Suppressor macrophage (primary cell): ENCODE data around the gene KBTBD6.
A peak's percentile ranks its signal among the peaks of the same experiment; 100 is the strongest.
"Not testable (repeated sequence)": the region's sequence is repeated elsewhere in the genome, so short reads cannot be mapped to it uniquely, and the experiment has no call there.

Experiments used
- DNase-seq, 4 experiments: peaks; one replicate each; pipeline ENCODE4 v3.0.0-alpha.2; 2020 to 2022
- total RNA-seq, 17 experiments: gene quantifications; one replicate each; lab custom pipeline; 2026; ENCODE audit warnings: mixed read lengths in 6 of 17, inconsistent platforms in 3 of 17; lab: John Stamatoyannopoulos, UW

KBTBD6 gene, protein sequence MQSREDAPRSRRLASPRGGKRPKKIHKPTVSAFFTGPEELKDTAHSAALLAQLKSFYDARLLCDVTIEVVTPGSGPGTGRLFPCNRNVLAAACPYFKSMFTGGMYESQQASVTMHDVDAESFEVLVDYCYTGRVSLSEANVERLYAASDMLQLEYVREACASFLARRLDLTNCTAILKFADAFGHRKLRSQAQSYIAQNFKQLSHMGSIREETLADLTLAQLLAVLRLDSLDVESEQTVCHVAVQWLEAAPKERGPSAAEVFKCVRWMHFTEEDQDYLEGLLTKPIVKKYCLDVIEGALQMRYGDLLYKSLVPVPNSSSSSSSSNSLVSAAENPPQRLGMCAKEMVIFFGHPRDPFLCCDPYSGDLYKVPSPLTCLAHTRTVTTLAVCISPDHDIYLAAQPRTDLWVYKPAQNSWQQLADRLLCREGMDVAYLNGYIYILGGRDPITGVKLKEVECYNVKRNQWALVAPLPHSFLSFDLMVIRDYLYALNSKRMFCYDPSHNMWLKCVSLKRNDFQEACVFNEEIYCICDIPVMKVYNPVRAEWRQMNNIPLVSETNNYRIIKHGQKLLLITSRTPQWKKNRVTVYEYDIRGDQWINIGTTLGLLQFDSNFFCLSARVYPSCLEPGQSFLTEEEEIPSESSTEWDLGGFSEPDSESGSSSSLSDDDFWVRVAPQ
- total RNA-seq: 0.14 to 8.1 (median 4.8) reads per million in 17 experiments

DNA sequence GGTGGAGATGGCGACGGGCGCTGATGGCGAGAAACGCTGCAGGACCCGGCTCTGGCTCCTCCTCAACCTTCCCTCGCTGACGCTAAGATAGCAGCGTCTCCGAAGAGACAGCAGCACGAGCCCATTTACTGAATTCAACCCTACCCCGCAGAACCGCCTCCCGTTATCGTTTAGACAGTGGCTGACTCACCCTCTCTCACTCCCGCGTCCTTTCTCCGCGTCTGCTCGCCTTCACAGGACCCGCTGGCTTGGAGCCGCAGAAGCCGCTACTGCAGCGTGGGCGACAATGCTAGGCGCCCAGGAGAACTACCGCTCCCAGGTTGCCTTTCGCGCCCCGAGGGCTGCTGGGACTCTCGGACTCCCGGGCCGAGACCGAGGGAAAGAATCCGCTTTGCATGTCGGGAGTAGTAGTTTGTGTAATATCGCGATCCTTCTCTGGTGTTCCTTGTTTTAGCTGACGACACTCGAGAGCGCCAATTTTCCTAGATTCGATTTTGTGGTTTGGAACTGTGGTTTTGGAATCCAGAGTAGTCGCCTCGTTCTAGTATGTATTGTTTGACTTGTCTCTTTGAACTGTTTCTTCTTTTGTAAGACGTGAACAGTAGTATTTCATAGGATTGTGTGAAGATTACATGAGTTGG is at the start of gene KBTBD6:
KBTBD6 (minus strand) TSS at position 291 of the 641 bp plus-strand sequence. CDS start 291 bp downstream, outside the sequence.
- DNase-seq: peak; percentile 98 to 99 (median 98)

DNA sequence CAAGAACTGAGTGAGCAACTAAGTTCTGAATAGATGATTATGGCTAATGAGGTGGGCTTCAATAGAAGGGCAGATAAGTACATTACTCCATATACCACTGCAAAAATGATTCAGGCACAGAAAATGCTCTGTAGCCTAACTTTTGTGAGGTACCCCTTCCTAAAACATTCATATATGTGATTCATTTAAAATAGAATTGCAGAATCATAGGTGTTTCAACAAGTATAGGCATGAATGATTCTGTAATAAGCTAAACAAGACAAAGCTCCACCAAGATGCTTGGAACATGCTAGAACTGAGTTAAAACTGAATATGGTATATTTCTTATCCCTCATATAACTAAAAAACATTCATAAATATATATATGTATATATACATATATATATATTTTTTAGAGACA is 49.6 kb upstream of the KBTBD6 start:
- DNase-seq: no peak

DNA sequence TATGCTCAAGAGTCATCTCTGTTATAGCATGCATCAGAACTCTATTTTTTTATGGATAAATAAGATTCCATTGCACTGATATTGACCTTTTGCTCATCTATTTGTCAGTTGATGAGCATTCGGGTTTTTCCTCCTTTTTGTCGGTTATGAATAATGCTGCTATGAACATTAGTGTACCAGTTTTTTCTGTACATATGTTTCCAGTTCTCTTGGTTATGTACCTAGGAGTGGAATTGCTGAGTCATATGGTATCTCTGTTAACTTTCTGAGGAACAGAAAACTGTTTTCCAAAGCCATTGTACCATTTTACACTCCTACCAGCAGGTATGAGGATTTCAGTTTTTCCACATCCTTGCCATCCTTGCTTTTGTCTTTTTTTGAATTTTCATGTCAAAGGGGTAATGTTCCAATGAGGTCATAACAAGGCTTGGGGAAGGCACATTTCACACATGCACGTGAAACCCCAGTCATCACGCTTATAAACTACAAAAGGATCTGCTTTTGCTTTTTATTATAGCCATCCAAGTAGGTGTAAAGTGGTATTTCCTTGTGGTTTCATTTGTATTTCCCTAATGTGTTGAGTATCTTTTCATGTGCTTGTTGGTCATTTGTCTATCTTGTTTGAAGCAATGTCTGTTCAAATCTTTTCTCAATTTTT is 47.1 kb upstream of the KBTBD6 start:
- no peak for DNase-seq

DNA sequence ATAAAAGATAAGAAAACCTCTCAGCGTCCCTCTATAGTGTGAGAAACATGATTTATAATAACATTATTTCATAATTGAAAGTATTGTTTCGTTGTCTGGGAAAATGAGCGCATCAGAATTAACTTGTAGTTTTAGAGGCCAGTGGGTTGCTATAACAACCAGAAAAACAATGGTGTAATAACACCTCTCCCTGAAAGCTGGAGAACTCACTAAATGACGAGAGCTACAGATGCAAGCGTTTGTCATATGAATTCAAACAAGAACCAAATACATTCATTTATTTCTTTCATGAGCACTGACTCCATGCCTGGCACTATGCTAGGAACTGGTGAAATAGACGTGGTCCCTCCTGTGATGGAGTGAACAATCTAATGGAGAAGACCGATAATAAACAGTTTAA is 45.4 kb upstream of the KBTBD6 start:
- peak in 2 of 4 experiments; percentile 25 to 59 for DNase-seq

DNA sequence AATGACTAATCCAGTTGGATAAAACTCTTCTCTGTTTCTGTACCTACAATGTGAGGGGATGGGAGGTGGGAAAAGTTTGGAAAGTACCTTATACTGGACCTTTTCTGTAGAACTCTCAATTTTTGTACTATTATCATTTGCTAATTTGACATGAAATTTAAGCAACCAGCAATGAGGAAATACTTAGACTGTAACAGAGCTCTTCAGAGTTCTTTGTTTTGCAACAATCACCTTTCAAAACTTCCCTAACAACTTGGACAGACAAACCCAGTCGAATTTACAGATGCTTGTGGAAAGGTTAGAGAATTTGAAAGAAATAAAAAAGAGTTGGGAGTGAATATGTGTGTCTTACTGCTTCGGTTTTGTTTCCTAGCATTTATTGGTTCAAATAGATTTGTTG is 45.0 kb upstream of the KBTBD6 start:
- peak in 3 of 4 experiments; percentile 25 to 73 (median 69) for DNase-seq

DNA sequence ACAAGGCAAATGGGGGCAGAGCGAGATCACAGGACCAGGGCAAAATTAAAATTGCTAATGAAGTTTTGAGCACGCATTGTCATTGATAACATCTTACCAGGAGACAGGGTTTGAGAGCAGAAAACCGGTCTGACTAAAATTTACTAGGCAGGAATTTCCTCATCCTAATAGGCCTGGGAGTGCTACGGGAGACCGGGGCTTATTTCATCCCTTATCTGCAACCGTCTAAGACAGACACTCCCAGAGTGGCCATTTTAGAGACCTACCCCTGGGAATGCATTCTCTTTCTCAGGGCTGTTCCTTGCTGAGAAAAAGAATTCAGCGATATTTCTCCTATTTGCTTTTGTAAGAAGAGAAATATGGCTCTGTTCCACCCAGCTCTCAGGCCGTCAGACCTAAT is 43.0 kb upstream of the KBTBD6 start:
- DNase-seq: not testable (repeated sequence)

DNA sequence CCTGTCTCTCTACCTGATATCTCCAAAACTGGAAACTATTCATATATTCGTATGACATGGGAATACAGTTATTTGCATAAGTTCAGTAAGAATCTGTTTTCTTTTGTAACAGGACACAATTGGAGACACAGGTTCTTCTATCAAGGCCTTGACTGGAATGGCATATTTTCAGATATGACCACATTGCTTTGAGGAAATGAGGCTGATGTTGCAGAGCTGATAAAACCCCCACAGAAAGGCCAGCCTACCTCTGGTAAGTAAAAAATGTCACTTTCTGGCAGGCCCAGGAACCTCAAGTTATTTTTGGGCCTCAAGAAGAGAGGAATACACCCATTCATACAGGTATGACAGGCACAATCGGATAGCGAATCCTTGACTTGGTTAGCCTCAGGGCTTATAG is 29.5 kb upstream of the KBTBD6 start:
- DNase-seq: no peak

DNA sequence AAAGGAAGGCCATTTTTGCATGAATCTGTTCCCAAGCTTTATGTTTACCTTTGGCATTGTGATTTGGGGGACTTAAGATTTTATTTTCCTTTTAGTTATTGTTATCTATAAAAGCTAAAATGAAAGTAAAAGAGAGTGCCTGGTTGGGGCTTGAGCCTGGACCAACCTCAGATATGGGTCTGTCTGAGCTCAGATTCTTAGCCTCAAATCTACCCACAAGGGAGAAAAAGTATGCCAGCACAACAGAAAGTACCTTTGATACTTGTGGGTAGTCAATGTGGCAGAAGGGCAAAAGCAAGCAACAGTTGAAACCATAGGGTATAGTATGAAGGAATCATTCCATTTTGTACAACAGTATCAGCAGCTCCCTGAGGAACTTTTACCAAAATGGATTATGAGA is 26.6 kb upstream of the KBTBD6 start:
- no peak for DNase-seq

DNA sequence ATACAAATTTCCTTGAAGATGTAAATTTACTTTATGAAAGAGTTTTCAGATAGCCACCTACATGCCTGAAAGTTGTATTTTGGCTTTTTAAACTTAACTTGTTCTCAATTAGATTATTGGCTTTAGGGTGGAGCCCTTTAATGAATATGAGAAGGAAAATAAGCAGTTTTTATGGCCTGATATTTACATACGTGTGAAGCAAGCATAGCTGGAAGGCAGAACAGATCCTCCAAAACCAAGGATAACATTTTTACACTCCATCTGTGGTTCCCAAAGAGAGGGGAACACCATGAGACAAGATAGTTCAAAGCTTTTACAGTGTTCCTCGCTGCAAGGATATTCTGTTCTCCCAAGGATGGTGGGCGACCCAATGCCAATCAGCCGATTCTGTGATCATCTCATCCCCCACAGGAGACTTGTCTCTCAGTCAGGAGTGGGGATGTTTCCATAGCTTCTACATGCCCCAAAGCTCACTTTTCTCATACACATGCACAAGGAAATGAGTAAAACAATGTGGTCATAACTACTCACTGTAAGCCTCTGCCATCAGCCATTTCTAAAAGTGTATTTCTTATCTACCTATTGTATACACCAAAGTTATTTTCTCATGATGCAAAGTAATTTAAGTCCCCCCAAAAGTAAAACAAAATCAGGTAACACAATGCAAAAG is 24.6 kb upstream of the KBTBD6 start:
- DNase-seq: no peak

DNA sequence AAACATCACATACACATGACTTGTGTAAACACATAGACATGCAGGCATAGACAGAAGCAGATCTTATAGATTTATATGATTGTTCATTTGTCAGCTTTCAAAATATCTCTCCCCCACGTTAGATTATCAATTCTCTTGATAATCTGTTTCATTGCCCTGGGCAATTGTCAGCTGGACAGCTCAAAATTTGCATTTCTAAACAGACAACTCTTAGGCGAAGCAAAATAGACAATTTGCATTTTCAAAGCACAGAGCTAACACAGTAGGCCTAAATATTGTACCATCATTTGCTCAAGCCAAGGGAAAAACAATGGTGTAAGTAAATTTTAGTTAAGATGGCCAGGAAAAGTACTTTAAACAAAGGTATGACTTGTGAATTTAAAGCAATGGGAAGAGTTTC is 24.0 kb upstream of the KBTBD6 start:
- DNase-seq: no peak

DNA sequence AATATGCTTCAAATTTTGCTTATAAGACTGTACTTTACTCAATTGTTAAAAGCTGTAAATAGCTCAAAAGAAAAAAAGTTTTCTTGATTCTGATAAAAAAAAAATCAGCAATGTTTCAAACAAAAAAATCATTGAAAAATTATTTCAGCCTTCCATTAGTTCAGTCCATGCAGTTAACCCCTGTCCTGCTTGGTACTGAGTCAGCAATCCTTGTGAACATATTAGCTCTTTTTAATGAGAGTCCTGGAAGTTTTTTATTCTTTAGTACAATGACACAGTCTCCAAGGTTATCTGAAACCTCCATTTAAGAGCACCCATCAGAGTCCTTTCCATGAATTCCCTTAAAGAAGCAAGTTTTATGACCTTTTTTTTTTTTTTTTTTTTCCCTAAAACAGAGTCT is 21.4 kb upstream of the KBTBD6 start:
- no peak for DNase-seq

DNA sequence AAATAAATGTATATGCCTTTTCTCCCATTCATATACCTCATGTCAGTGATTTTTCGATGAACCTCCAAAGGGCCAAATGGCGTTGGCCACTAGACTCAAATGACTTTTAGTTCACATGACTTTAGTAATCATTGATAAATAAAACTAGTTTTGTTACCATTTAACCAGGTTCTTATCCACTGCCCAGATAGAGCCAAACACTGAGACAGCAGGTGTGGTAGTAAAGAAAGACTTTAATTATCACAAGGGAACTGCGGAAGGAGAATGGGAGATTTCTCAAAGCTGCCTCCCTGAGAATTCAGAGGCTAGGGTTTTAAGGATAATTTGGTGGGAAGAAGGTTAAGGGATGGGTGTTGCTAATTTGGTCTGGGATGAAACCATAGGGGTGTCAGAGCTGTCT is 19.4 kb upstream of the KBTBD6 start:
- no peak for DNase-seq

DNA sequence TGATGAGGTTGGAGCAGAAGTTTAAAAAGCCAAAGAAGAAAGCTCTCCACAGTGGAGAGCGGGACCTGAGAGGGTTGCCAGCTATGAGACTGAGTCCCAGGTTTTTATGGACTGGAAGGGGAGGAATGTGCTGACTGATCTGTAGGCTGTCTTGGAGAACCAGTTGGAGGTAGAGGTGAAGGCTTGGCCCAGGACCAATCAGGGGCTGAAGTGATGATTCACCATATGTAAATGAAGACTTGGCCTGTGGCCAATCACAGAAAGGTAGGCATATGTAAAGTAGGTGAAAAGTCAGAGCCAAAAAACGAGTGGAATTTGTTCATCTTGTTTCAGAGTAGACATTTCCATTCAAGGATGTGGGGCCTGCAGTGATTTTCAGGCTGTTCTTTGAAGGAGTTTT is 17.5 kb upstream of the KBTBD6 start:
- DNase-seq: no peak

DNA sequence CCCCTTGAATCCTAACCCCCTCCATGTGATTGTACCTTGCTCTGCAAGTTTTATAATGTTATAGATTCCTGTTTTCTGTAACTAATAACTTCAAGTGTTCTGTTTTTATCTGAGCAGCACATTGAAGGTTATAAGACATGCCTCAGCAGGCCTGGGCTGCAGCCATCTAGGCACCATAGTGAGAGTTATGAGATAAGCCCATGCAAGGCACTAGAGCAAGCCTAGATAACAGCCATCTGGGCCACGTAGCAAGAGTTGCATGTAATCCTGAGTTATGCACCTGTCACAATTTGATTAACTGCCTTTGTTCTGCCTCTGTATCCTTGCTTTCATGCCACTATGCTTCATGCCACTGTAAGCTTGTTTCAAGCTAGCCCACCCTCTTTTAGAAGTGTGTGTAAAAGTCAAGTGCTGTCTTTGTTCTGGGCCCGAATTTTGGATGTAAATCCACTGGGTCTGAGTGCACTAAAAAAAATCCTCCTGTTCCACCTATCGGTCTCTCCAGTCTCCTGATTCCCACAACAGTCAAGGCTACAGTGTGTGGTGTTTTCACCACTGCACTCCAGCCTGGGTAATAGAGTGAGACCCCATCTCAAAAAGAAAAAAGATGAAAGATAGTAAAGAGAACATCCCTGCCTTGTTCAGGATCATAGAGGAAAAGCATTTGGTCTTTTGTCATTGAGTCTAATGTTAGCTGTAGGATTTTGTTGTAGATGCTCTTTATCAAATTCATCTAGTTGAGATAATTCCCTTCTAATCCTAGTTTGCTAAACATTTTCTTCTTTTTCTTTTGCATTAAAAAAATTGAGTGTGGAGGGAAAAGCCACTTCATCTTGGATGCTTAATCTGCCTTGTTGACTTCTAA is 16.0 kb upstream of the KBTBD6 start:
- no peak for DNase-seq

DNA sequence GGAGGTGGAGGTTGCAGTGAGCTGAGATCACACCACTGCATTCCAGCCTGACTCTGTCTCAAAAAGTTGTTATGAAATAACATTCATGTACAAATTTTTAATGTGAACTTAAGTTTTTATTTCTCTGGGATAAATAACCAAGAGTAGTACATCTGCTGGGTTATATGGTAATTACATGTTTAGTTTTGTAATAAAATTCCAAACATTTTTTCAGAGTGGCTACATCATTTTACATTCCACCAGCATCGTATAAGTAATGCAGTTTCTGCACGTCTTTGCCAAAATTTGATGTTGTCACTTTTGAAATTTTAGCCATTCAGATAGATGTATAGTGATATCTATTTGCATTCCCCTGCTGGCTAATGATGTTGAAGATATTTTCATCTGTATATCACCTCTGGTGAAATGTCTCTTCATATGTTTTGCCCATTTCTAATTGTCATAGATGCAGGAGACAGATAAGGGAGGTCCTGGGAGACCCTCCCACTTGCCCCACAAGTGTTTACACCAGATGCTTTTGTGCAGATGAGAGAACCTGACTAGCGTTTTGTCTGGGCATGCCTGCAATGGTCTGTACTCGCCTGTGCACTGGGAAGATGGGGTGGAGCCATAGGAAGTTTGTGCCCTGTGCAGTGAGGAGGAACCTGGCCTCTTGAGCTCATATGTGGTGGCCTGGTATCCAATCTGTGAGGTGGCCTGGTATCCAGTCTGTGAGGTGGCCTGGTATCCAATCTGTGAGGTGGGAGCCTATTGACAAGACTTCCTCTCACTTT is 12.7 kb upstream of the KBTBD6 start:
- DNase-seq: no peak

DNA sequence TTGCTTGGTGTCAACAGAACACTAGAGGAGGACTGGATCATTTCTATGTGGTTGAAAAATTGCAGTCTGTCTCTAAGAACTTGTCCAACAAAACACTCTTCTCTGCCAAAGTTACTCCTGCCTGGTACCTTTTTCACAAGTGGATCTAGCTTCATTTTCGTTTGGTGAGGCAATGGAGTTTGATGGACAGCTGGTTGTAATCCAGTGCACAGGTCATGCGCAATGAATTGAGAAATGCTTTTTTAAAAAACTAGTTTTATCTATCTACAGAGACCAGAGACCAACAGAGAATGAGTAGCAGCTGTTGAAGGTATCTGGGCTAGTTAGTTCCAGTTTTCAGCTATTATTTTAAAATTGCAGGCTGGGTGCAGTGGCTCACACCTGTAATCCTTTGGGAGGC is 12.0 kb upstream of the KBTBD6 start:
- no peak for DNase-seq

DNA sequence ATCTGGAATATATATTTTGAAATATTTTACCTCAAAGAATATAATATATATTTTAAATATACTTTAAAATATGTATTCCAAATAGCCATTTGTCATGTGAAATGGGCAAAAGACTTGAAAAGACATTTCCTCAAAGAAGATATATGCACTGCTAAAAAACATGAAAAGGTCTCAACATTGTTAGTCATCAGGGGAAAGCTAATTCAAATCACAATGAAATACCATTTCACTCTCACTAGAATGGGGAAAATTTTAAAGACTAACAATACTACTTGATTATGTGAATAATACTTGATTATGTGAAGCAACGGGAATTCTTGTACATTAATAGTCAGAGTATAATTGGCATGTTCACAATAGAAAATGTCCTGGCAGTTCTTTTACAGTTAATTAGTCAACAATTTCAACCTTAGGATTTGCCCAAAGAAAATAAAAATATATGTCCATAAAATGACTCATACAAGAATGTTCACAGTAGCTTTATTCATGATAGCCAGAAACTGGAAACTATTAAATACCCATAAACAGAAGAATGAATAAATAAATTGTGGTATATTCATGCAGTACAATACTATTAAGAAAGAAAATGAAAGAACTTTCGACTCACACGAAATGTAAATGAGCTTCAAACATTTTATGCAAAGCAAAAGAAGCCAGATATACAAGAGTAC is 6.8 kb upstream of the KBTBD6 start:
- DNase-seq: no peak

DNA sequence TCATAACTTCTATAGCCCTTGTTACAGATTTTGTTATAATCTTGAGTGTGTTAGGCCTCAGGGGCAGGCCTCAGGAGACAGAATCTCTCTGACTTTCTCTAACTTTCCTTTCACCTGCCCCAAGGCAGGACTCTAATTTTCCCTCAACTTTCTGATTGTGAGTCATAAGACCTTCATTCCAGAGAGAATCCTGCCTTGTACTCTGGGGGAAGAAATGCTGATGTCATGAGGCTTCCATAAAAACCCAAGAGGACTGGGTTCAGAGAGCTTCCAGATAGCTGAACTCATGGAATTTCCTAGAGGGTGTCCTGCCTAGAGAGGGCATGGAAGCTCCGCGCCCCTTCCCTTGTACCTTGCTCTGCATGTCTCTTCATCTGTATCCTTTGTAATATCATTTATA is 5.3 kb upstream of the KBTBD6 start:
- DNase-seq: no peak

DNA sequence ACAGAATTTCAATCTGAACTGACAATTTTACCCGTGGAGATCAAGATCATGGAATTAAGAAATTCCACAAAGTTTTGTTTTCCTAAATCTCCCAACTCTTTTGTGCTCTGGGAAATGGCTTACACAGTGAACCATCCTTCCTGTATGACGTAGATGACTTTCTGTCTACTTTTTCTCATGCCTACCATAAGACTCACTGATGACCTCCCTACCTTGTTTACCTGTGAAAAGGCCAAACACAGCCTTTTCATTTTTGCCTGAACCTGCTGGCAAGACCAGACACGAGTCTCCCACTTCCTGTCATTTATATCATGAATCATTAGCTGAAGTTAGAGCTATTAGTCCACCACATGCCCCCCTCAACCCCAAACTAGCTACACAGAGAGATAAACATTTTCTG is 4.6 kb upstream of the KBTBD6 start:
- no peak for DNase-seq

DNA sequence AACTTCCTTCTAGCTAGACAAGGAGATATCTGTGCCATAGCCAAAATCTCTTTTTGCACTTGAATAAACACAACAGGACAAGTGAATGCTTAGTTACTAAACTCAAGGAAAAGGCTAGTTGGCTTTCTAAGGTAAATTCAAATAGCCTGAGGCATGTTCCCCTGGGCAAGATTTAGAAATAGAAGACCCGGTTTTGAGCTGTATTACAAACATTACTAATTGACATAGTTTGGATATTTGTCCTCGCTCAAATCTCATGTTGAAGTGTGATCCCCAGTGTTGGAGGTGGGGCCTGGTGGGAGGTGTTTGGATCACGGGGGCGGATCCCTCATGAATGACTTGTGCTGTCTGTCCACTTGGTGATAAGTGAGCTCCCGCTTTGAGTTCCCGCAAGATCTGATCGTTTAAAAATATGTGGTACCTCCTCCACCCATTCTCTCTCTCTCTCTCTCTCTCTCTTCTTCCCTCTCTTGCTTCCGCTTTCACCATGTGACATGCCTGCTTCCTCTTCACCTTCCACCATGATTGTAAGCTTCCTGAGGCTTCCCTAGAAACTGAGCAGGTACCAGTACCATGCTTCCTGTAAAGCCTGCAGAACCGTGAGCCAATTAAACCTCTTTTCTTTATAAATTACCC is 3.9 kb upstream of the KBTBD6 start:
- DNase-seq: no peak
